ENCODE measurements around the gene CTNNA2.

GRCh38 chr2:79621252-79621651, 108.4 kb downstream of the CTNNA2 start:
- TF ChIP-seq POLR2A (IDR thresholded peaks at IDR 0.05), result no peak
- TF ChIP-seq CTCF (IDR thresholded peaks at IDR 0.05), result no peak
- TF ChIP-seq POLR2AphosphoS5 (IDR thresholded peaks at IDR 0.05; ENCODE audit: insufficient read depth in 1 of 2, low read depth in 1 of 2), result no peak

All from vagina (tissue), 2 donors.